ENCODE results near the gene SLC38A4. TPM values are rescaled to one million over a fixed set of nuclear protein-coding genes. Genes with fewer than 3 reads are reported as not detected.
"Not testable (repeated sequence)": the region's sequence is repeated elsewhere in the genome, so short reads cannot be mapped to it uniquely, and the experiment has no call there.

SLC38A4 gene
- total RNA-seq, 1 experiment from 2014 or later, result not detected

DNA sequence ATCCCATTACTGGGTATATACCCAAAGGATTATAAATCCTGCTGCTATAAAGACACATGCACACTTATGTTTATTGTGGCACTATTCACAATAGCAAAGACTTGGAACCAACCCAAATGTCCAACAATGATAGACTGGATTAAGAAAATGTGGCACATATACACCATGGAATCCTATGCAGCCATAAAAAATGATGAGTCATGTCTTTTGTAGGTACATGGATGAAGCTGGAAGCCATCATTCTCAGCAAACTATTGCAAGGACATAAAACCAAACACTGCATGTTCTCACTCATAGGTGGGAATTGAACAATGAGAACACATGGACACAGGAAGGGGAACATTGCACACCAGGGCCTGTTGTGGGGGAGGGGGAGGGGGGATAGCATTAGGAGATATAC, 28.4 kb upstream of the SLC38A4 start:
- not testable (repeated sequence) for H3K27ac ChIP-seq (ENCODE audit: low read length); H3K4me1 ChIP-seq (ENCODE audit: low read length); H3K27me3 ChIP-seq (ENCODE audit: low read length); H3K4me2 ChIP-seq (ENCODE audit: low read depth, low read length, poor library complexity, severe bottlenecking); H3K9ac ChIP-seq (ENCODE audit: low read length); H3K36me3 ChIP-seq (ENCODE audit: insufficient read depth, low read length); H3K9me2 ChIP-seq (replicated peaks; ENCODE audit: insufficient read depth, low read length); H4K20me1 ChIP-seq (ENCODE audit: insufficient read depth, low read depth, low read length); H3K9me3 ChIP-seq (ENCODE audit: low read length); H3K4me3 ChIP-seq (ENCODE audit: low read length); H2AFZ ChIP-seq (ENCODE audit: low read length); H3K79me2 ChIP-seq (ENCODE audit: low read length); DNase-seq

DNA sequence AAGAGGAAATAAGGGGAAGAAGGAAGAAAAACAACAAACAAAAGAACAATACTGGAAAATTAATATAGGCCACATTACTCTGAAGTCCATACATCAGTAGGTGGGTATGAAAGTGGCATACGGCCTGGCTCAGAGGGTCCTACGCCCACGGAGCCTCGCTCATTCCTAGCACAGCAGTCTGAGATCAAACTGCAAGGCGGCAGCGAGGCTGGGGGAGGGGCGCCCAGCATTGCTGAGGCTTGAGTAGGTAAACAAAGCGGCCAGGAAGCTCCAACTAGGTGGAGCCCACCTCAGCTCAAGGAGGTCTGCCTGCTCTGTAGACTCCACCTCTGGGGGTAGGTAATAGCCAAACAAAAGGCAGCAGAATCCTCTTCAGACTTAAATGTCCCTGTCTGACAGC, 23.0 kb upstream of the SLC38A4 start:
- H3K27ac ChIP-seq (ENCODE audit: low read length); H3K27me3 ChIP-seq (ENCODE audit: low read length); DNase-seq; H3K9ac ChIP-seq (ENCODE audit: low read length); H4K20me1 ChIP-seq (ENCODE audit: insufficient read depth, low read depth, low read length); H3K4me3 ChIP-seq (ENCODE audit: low read length); H3K4me2 ChIP-seq (ENCODE audit: low read depth, low read length, poor library complexity, severe bottlenecking); H3K4me1 ChIP-seq (ENCODE audit: low read length); H3K36me3 ChIP-seq (ENCODE audit: insufficient read depth, low read length); H3K79me2 ChIP-seq (ENCODE audit: low read length); H2AFZ ChIP-seq (ENCODE audit: low read length); H3K9me2 ChIP-seq (replicated peaks; ENCODE audit: insufficient read depth, low read length); H3K9me3 ChIP-seq (ENCODE audit: low read length): not testable (repeated sequence)

DNA sequence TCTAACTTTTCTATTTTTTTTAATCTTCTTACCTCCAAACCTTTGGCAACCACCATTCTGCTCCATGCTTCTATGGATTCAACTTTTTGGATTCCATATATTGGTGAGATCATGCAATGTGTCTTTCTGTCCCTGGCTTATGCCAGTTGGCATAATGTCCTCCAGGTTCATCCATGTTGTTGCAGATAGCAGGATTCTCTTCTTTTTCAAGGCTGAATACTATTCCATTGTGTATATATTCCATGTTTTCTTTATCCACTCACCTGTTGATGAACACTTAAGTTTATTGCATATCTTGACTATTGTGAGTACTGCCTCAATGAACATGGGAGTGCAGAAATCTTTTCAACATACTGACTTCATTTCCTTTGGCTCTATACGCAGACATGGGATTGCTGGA, 21.2 kb upstream of the SLC38A4 start:
- Histone ChIP-seq H3K9me2 (replicated peaks; ENCODE audit: insufficient read depth, low read length) (no peaks in the 10 kb centered on the region), H3K4me1 (ENCODE audit: low read length) (no peaks in the 10 kb centered on the region), H3K79me2 (ENCODE audit: low read length) (no peaks in the 10 kb centered on the region), H3K4me3 (ENCODE audit: low read length) (no peak overlapping the region), H3K36me3 (ENCODE audit: insufficient read depth, low read length) (no peaks in the 10 kb centered on the region), H4K20me1 (ENCODE audit: insufficient read depth, low read depth, low read length) (no peaks in the 10 kb centered on the region), H3K9me3 (ENCODE audit: low read length) (no peaks in the 10 kb centered on the region), H3K27ac (ENCODE audit: low read length) (no peak overlapping the region), H3K27me3 (ENCODE audit: low read length) (no peaks in the 10 kb centered on the region), H2AFZ (ENCODE audit: low read length) (no peak overlapping the region), H3K4me2 (ENCODE audit: low read depth, low read length, poor library complexity, severe bottlenecking) (no peak overlapping the region), H3K9ac (ENCODE audit: low read length) (no peak overlapping the region)
- DNase-seq, result peak; percentile 28

DNA sequence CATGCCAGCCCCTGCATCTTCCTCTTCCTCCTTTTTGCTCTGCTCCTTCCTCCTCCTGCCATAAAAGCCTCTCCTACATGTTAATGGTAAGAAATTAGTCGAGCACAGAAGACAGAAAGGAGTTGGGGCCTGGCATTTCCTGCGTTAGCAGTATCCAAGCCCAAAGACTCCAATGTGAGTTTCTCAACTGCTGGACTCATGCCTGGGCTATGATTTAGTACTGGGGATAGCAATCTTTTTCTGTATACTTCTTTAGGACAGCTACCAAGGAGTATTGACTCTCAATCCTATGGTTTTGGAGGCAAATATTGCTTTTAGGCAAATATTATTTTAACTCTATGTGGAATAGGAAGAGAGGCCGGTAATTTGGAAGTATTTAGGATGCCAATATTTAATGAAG, 18.0 kb upstream of the SLC38A4 start:
- no peak overlapping the region for H3K27ac ChIP-seq (ENCODE audit: low read length)
- no peak overlapping the region for H3K9ac ChIP-seq (ENCODE audit: low read length)
- H3K4me1 ChIP-seq (ENCODE audit: low read length), result no peaks in the 10 kb centered on the region
- no peaks in the 10 kb centered on the region for H3K9me3 ChIP-seq (ENCODE audit: low read length)
- no peak overlapping the region for H2AFZ ChIP-seq (ENCODE audit: low read length)
- H3K36me3 ChIP-seq (ENCODE audit: insufficient read depth, low read length), result no peaks in the 10 kb centered on the region
- DNase-seq, result no peak
- H3K27me3 ChIP-seq (ENCODE audit: low read length), result no peaks in the 10 kb centered on the region
- no peak overlapping the region for H3K4me2 ChIP-seq (ENCODE audit: low read depth, low read length, poor library complexity, severe bottlenecking)
- no peak overlapping the region for H3K4me3 ChIP-seq (ENCODE audit: low read length)
- no peaks in the 10 kb centered on the region for H3K79me2 ChIP-seq (ENCODE audit: low read length)
- no peaks in the 10 kb centered on the region for H3K9me2 ChIP-seq (replicated peaks; ENCODE audit: insufficient read depth, low read length)
- no peaks in the 10 kb centered on the region for H4K20me1 ChIP-seq (ENCODE audit: insufficient read depth, low read depth, low read length)

DNA sequence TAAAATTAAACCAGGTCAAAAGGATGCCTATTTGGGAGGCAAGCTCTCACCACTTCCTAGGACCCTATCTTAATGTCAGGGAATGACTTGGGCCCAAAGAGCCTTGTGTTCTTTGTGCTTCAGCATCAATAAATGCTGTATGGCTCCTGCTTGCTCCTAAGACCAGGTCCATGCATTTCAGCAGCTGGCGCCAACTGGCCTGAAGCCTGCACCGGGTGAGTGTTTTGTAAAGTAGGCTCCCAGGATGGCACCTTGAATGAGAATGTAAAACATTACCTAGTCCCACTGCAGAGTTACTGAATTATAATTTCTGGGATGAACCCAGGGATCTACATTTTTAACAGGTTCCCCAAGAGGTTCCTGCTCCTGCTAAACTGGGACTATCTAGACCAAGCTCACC, 16.1 kb upstream of the SLC38A4 start:
- Histone ChIP-seq H3K79me2 (ENCODE audit: low read length) (no peaks in the 10 kb centered on the region), H3K9me3 (ENCODE audit: low read length) (no peaks in the 10 kb centered on the region), H3K36me3 (ENCODE audit: insufficient read depth, low read length) (no peaks in the 10 kb centered on the region), H3K27ac (ENCODE audit: low read length) (no peak overlapping the region), H3K9ac (ENCODE audit: low read length) (no peak overlapping the region), H2AFZ (ENCODE audit: low read length) (no peak overlapping the region), H3K4me3 (ENCODE audit: low read length) (no peak overlapping the region), H3K9me2 (replicated peaks; ENCODE audit: insufficient read depth, low read length) (no peaks in the 10 kb centered on the region), H4K20me1 (ENCODE audit: insufficient read depth, low read depth, low read length) (no peaks in the 10 kb centered on the region), H3K4me2 (ENCODE audit: low read depth, low read length, poor library complexity, severe bottlenecking) (no peak overlapping the region), H3K27me3 (ENCODE audit: low read length) (no peaks in the 10 kb centered on the region), H3K4me1 (ENCODE audit: low read length) (no peaks in the 10 kb centered on the region)
- peak; percentile 36 for DNase-seq

DNA sequence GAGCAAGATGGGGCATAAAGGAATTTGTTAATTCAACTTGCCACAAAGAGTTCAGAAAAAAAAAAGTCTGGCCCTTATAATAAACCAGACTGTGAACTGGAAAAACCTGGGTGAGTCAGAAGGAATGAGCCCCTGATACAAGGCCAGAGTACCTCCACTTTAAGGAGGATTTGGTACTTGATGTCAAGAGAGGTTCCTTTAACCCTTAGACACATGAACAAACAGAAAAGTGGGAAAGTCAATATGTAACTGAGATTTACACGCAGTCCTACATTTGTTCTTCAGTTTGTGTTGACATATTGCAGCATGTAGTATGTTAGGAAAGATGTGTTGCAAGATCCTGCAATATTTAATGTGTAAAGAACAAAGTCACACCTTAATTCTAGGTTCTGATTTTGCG, 14.2 kb upstream of the SLC38A4 start:
- Histone ChIP-seq H3K27ac (ENCODE audit: low read length) (no peak overlapping the region), H3K9me2 (replicated peaks; ENCODE audit: insufficient read depth, low read length) (no peaks in the 10 kb centered on the region), H3K9me3 (ENCODE audit: low read length) (no peaks in the 10 kb centered on the region), H3K4me2 (ENCODE audit: low read depth, low read length, poor library complexity, severe bottlenecking) (no peak overlapping the region), H4K20me1 (ENCODE audit: insufficient read depth, low read depth, low read length) (no peaks in the 10 kb centered on the region), H2AFZ (ENCODE audit: low read length) (no peak overlapping the region), H3K4me1 (ENCODE audit: low read length) (no peaks in the 10 kb centered on the region), H3K27me3 (ENCODE audit: low read length) (no peaks in the 10 kb centered on the region), H3K9ac (ENCODE audit: low read length) (no peak overlapping the region), H3K79me2 (ENCODE audit: low read length) (no peaks in the 10 kb centered on the region), H3K36me3 (ENCODE audit: insufficient read depth, low read length) (no peaks in the 10 kb centered on the region), H3K4me3 (ENCODE audit: low read length) (no peak overlapping the region)
- no peak for DNase-seq

DNA sequence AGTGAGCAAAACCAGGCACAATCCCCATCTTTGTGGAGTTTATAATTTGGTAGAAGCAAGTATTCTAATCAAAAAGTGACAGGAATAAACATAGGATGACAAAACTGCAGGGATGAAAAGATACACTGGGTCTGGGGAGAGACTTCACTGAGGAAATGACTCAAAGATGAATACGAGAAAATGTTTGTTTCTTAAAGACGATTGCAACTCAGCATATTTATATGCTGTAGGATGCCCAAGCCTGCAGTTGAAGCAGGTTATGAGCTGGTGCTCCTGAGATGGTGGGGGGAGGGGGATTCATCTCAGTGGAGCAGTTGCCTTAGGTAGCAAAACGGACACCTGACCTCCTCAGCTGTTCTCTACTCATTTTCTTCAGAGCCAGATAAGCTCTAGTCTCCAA, 13.4 kb upstream of the SLC38A4 start:
- H3K36me3 ChIP-seq (ENCODE audit: insufficient read depth, low read length), result no peaks in the 10 kb centered on the region
- H3K9ac ChIP-seq (ENCODE audit: low read length), result no peak overlapping the region
- H3K4me1 ChIP-seq (ENCODE audit: low read length), result no peaks in the 10 kb centered on the region
- no peak overlapping the region for H3K27ac ChIP-seq (ENCODE audit: low read length)
- H4K20me1 ChIP-seq (ENCODE audit: insufficient read depth, low read depth, low read length), result no peaks in the 10 kb centered on the region
- no peak overlapping the region for H3K4me2 ChIP-seq (ENCODE audit: low read depth, low read length, poor library complexity, severe bottlenecking)
- no peaks in the 10 kb centered on the region for H3K9me3 ChIP-seq (ENCODE audit: low read length)
- H3K27me3 ChIP-seq (ENCODE audit: low read length), result no peaks in the 10 kb centered on the region
- H3K79me2 ChIP-seq (ENCODE audit: low read length), result no peaks in the 10 kb centered on the region
- DNase-seq, result no peak
- H2AFZ ChIP-seq (ENCODE audit: low read length), result no peak overlapping the region
- H3K9me2 ChIP-seq (replicated peaks; ENCODE audit: insufficient read depth, low read length), result no peaks in the 10 kb centered on the region
- H3K4me3 ChIP-seq (ENCODE audit: low read length), result no peak overlapping the region

DNA sequence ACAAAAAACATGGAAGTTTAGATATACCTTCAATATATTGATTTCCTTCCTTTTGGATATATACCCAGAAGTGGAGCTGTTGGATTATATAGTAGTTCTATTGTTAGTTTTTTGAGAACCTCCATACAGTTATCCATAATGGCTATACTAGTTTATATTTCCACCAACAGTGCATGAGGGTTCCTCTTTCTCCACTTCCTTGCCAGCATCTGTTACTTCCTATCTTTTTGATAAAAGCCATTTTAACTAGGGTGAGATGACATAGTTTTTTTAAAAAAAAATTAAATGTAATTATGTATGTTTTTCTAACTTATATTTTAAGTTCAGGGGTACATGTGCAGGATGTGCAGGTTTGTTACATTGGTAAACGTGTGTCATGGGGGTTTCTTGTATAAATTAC, 10.0 kb upstream of the SLC38A4 start:
- Histone ChIP-seq H3K9ac (ENCODE audit: low read length) (no peak overlapping the region), H3K9me3 (ENCODE audit: low read length) (no peaks in the 10 kb centered on the region), H3K27ac (ENCODE audit: low read length) (no peak overlapping the region), H3K9me2 (replicated peaks; ENCODE audit: insufficient read depth, low read length) (no peaks in the 10 kb centered on the region), H3K79me2 (ENCODE audit: low read length) (no peaks in the 10 kb centered on the region), H3K4me1 (ENCODE audit: low read length) (no peaks in the 10 kb centered on the region), H3K36me3 (ENCODE audit: insufficient read depth, low read length) (no peaks in the 10 kb centered on the region), H3K4me2 (ENCODE audit: low read depth, low read length, poor library complexity, severe bottlenecking) (no peak overlapping the region), H3K27me3 (ENCODE audit: low read length) (no peaks in the 10 kb centered on the region), H3K4me3 (ENCODE audit: low read length) (no peak overlapping the region), H2AFZ (ENCODE audit: low read length) (no peak overlapping the region), H4K20me1 (ENCODE audit: insufficient read depth, low read depth, low read length) (no peaks in the 10 kb centered on the region)
- DNase-seq, result no peak

DNA sequence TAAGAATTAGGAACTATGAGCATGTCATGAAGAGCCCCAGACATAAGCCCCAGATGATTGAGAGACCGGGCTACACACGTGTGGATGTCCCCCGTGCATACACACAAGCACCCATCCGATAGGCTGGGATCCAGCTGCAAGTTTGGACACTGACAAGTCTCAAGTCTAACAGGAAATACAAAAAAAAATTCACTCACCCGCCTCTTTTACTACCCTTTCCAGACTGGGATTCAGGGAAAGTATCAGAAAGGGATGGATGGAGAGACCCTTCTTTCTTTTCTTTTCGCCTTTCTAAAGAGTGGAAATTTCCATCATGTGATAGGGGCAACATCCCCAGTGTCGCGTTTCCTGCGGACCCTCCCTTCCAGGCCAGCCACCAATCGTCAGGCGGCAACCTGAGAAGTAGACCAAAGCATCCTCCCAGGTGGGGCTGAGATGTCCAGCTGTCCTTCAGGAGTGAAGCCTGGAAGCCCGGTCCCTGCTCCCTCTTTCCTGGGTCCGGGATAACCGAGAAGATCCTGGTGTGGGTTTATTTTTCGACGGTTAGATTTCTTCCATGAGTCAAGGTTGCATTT, 6.4 kb upstream of the SLC38A4 start:
- H3K4me2 ChIP-seq (ENCODE audit: low read depth, low read length, poor library complexity, severe bottlenecking), result no peak overlapping the region
- no peak overlapping the region for H3K27ac ChIP-seq (ENCODE audit: low read length)
- H3K4me3 ChIP-seq (ENCODE audit: low read length), result no peak overlapping the region

More for the DNA sequence above, 6.4 kb upstream of the SLC38A4 start:
- Histone ChIP-seq H3K9me3 (ENCODE audit: low read length) (no peaks in the 10 kb centered on the region), H3K36me3 (ENCODE audit: insufficient read depth, low read length) (no peaks in the 10 kb centered on the region), H3K9ac (ENCODE audit: low read length) (no peak overlapping the region), H3K79me2 (ENCODE audit: low read length) (no peaks in the 10 kb centered on the region), H3K4me1 (ENCODE audit: low read length) (no peaks in the 10 kb centered on the region), H3K27me3 (ENCODE audit: low read length) (no peaks in the 10 kb centered on the region), H4K20me1 (ENCODE audit: insufficient read depth, low read depth, low read length) (no peaks in the 10 kb centered on the region), H3K9me2 (replicated peaks; ENCODE audit: insufficient read depth, low read length) (no peaks in the 10 kb centered on the region), H2AFZ (ENCODE audit: low read length) (no peak overlapping the region)
- DNase-seq, result no peak
